NT2/D1 (cell line): ENCODE results near the gene UBE2O.

ENCODE experiments used
- YY1 ChIP-seq: IDR thresholded peaks from 2 replicates; pipeline ENCODE4 v1.6.1; 2011; ENCODE audit not compliant: insufficient read length, insufficient read depth
- ZNF274 ChIP-seq: IDR thresholded peaks from 2 replicates; pipeline ENCODE4 v1.6.1; 2011; ENCODE audit warnings: mild to moderate bottlenecking, low read depth, low read length

DNA sequence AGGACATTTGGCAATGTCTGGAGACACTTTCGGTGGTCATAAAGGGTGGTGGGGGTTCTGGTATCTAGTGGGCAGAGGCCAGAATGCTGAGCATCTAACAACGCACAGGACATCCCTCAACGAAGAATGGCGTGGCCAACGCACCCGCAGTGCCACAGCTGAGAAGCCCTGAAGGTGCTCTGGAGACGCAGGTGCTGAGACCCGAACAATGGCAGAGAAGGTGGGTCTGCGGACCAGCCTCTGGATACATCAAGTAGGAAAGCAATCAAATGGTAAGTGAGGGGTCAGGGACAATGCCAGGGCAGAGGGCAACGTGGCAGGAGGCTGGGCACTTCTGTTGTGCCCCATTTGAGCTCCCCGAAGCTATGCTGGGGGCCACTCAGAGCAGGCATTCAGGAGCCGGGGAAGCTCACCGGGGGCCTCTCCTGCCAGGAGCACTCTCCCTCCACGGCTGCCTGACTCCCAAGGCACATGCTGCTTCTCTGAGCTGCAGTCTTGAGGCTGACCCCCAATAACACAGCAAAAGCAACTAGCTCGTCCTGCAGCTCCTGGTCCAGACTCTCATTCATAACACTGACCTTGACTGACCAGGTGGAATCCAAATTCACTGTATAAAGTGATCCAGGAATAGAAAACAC lies 42.5 kb downstream of the UBE2O start:
- TF ChIP-seq ZNF274 (no peak), YY1 (no peak)
